ENCODE measurements around the gene LLGL1. TPM values are rescaled to one million over a fixed set of nuclear protein-coding genes. Genes with fewer than 3 reads are reported as not detected.

The LLGL1 gene
- total RNA-seq, 4 donors from 2014 or later: 9.7 to 21.0 (median 15.7) TPM

GRCh38 chr17:18261659-18262058 is 36.2 kb downstream of the LLGL1 start:
- intact Hi-C loops (cut with DNase I; ENCODE audit: low total_unique reads): loop anchor here (1.0 to 2.0 kb wide), 3 partner anchors 37 to 78 kb away; partner anchors contain the start of genes ALKBH5, LLGL1, SMCR8 and TOP3A
- ATAC-seq (no peak), DNase-seq (no peak)
- H3K9me3 ChIP-seq: no peaks in the 10 kb centered on the region
- in situ Hi-C loops (cut with MboI; ENCODE audit: low sequenced_read_pairs in 4 of 4): loop anchor here in 1 of 4 donors (10.0 kb wide), 1 partner anchor 53 kb away; the partner anchor contains the start of genes SMCR8 and TOP3A
- peaks cover 0 to 36% of the 10 kb centered on the region in 2 donors for H3K36me3 ChIP-seq
- TF ChIP-seq POLR2A (IDR thresholded peaks at IDR 0.05) (no peak), CTCF (IDR thresholded peaks at IDR 0.05 in 4 of 5, conservative IDR thresholded peaks at IDR 0.05 in 1 of 5) (no peak)
- H3K27me3 ChIP-seq: no peaks in the 10 kb centered on the region
- H3K27ac ChIP-seq: peak overlapping the region; percentile 98 to 100 (median 99)
- H3K4me3 ChIP-seq: peak overlapping the region; percentile 90 to 94 (median 90)
- H3K4me1 ChIP-seq: peaks cover 49 to 50% of the 10 kb centered on the region in 2 donors

GRCh38 chr17:18262111-18262510 is 36.7 kb downstream of the LLGL1 start:
- in situ Hi-C loops (cut with MboI; ENCODE audit: low sequenced_read_pairs in 4 of 4) (loop anchor here in 1 of 4 donors (10.0 kb wide), 1 partner anchor 53 kb away; the partner anchor contains the start of genes SMCR8 and TOP3A), intact Hi-C loops (cut with DNase I; ENCODE audit: low total_unique reads) (no loop called here)
- Histone ChIP-seq H3K36me3 (peaks cover 0 to 34% of the 10 kb centered on the region in 2 donors), H3K4me1 (peaks cover 45 to 46% of the 10 kb centered on the region in 2 donors), H3K4me3 (peak overlapping the region in 1 of 4 donors; percentile 90), H3K27me3 (no peaks in the 10 kb centered on the region), H3K27ac (peak overlapping the region; percentile 98 to 100 (median 99)), H3K9me3 (no peaks in the 10 kb centered on the region)
- DNase-seq: no peak
- ATAC-seq: no peak
- TF ChIP-seq CTCF (IDR thresholded peaks at IDR 0.05 in 4 of 5, conservative IDR thresholded peaks at IDR 0.05 in 1 of 5) (no peak), POLR2A (IDR thresholded peaks at IDR 0.05) (no peak)

- intact Hi-C loops (cut with DNase I; ENCODE audit: low total_unique reads): no loop called here
Measured at GRCh38 chr17:18262641-18263040, 37.2 kb downstream of the LLGL1 start.

GRCh38 chr17:18263885-18264682 is 38.6 kb downstream of the LLGL1 start:
- Histone ChIP-seq H3K27ac (peak overlapping the region in 2 of 4 donors; percentile 18 to 99), H3K27me3 (no peaks in the 10 kb centered on the region), H3K9me3 (no peaks in the 10 kb centered on the region), H3K36me3 (peaks cover 0 to 34% of the 10 kb centered on the region in 2 donors), H3K4me1 (peaks cover 35 to 37% of the 10 kb centered on the region in 2 donors), H3K4me3 (no peak overlapping the region)
- no peak for DNase-seq
- intact Hi-C loops (cut with DNase I; ENCODE audit: low total_unique reads) (no loop called here), in situ Hi-C loops (cut with MboI; ENCODE audit: low sequenced_read_pairs in 4 of 4) (loop anchor here in 1 of 4 donors (10.0 kb wide), 1 partner anchor 51 kb away; the partner anchor contains the start of genes SMCR8 and TOP3A)
- TF ChIP-seq POLR2A (IDR thresholded peaks at IDR 0.05): no peak
- no peak for TF ChIP-seq CTCF (IDR thresholded peaks at IDR 0.05 in 4 of 5, conservative IDR thresholded peaks at IDR 0.05 in 1 of 5)
- no peak for ATAC-seq

More at GRCh38 chr17:18262641-18263040, 37.2 kb downstream of the LLGL1 start:
- Histone ChIP-seq H3K4me3 (no peak overlapping the region), H3K9me3 (no peaks in the 10 kb centered on the region), H3K27me3 (no peaks in the 10 kb centered on the region), H3K36me3 (peaks cover 0 to 34% of the 10 kb centered on the region in 2 donors), H3K4me1 (peaks cover 40 to 41% of the 10 kb centered on the region in 2 donors), H3K27ac (peak overlapping the region; percentile 98 to 100 (median 99))
- DNase-seq (peak; percentile 38 to 66), ATAC-seq (no peak)
- TF ChIP-seq POLR2A (IDR thresholded peaks at IDR 0.05) (no peak), CTCF (IDR thresholded peaks at IDR 0.05 in 4 of 5, conservative IDR thresholded peaks at IDR 0.05 in 1 of 5) (no peak)
- in situ Hi-C loops (cut with MboI; ENCODE audit: low sequenced_read_pairs in 4 of 4): loop anchor here in 1 of 4 donors (10.0 kb wide), 1 partner anchor 52 kb away; the partner anchor contains the start of genes SMCR8 and TOP3A
